Renal cortical epithelial cell (primary cell): Measurements from ENCODE around the gene ATP5MC2. TPM values are rescaled to one million over a fixed set of nuclear protein-coding genes. Genes with fewer than 3 reads are reported as not detected.
"Not testable (repeated sequence)": the region's sequence is repeated elsewhere in the genome, so short reads cannot be mapped to it uniquely, and the experiment has no call there.

Experiments
- DNase-seq: peaks from one replicate; pipeline ENCODE4 v3.0.0-alpha.2; 2011; ENCODE audit warnings: low read depth
- total RNA-seq: library from RNA; depleted of rRNA; stranded (reverse); fragments of >200 nt; gene quantifications from 2 replicates; pipeline ENCODE4 v1.2.3, GENCODE V29; 2014

ATP5MC2 gene
- total RNA-seq, 1 donor from 2014 or later, result 102 TPM

GRCh38 chr12:53646300-53646699, 29.6 kb downstream of the ATP5MC2 start:
- DNase-seq, result not testable (repeated sequence)

GRCh38 chr12:53645165-53645564, 30.7 kb downstream of the ATP5MC2 start:
- no peak for DNase-seq

- DNase-seq, result no peak
Observed at GRCh38 chr12:53644133-53644532, 31.8 kb downstream of the ATP5MC2 start.

- no peak for DNase-seq
Observed at GRCh38 chr12:53643232-53643979, 32.5 kb downstream of the ATP5MC2 start.

GRCh38 chr12:53638057-53638456, 37.8 kb downstream of the ATP5MC2 start:
- no peak for DNase-seq

GRCh38 chr12:53636641-53637040, 39.2 kb downstream of the ATP5MC2 start:
- no peak for DNase-seq

GRCh38 chr12:53635708-53636107, 40.2 kb downstream of the ATP5MC2 start:
- not testable (repeated sequence) for DNase-seq

GRCh38 chr12:53631721-53632120, 44.2 kb downstream of the ATP5MC2 start:
- DNase-seq, result no peak

- DNase-seq, result no peak
Observed at GRCh38 chr12:53627919-53628318, 48.0 kb downstream of the ATP5MC2 start.

- no peak for DNase-seq
Observed at GRCh38 chr12:53626702-53627169, 49.1 kb downstream of the ATP5MC2 start.

GRCh38 chr12:53625946-53626701, 49.8 kb downstream of the ATP5MC2 start, which contains the start of gene ATF7:
TSS of gene ATF7 (minus strand) at chr12:53626382. CDS start at chr12:53601000, 25,382 bp downstream.
- DNase-seq, result peak; percentile 92

GRCh38 chr12:53625373-53625945, 50.4 kb downstream of the ATP5MC2 start:
- no peak for DNase-seq

- no peak for DNase-seq
Observed at GRCh38 chr12:53624956-53625355, 50.9 kb downstream of the ATP5MC2 start.

GRCh38 chr12:53624458-53624857, 51.4 kb downstream of the ATP5MC2 start:
- peak; percentile 43 for DNase-seq

- peak; percentile 73 for DNase-seq
Observed at GRCh38 chr12:53623548-53624385, 52.1 kb downstream of the ATP5MC2 start.

- DNase-seq, result no peak
Observed at GRCh38 chr12:53622724-53623123, 53.2 kb downstream of the ATP5MC2 start.

GRCh38 chr12:53618275-53618674, 57.6 kb downstream of the ATP5MC2 start:
- no peak for DNase-seq

GRCh38 chr12:53617700-53618099, 58.2 kb downstream of the ATP5MC2 start:
- DNase-seq, result no peak

- DNase-seq, result no peak
Observed at GRCh38 chr12:53616950-53617349, 58.9 kb downstream of the ATP5MC2 start.
